Hippocampal formation (tissue), 2 donors: Measurements from ENCODE around the gene MSH6.

Experiments
- DNase-seq, 2 donors: peaks; one replicate each; lab custom pipeline; 2025; lab: John Stamatoyannopoulos, UW

Gene MSH6

GRCh38 chr2:47782671-47783485 lies at the start of gene MSH6:
Gene MSH6, plus strand, starts transcription at chr2:47783145. Its CDS starts 89 bp downstream, at chr2:47783234.
- peak; percentile 87 to 93 for DNase-seq

GRCh38 chr2:47735136-47735869 lies 47.6 kb upstream of the MSH6 start:
- DNase-seq = no peak

- no peak for DNase-seq
Observed at GRCh38 chr2:47735912-47736311, 47.0 kb upstream of the MSH6 start.

- DNase-seq = no peak
Observed at GRCh38 chr2:47737191-47737975, 45.6 kb upstream of the MSH6 start.

- no peak for DNase-seq
Observed at GRCh38 chr2:47738331-47738730, 44.6 kb upstream of the MSH6 start.

- no peak for DNase-seq
Observed at GRCh38 chr2:47741101-47741500, 41.8 kb upstream of the MSH6 start.

GRCh38 chr2:47741637-47742036 lies 41.3 kb upstream of the MSH6 start:
- no peak for DNase-seq

GRCh38 chr2:47744074-47744473 lies 38.9 kb upstream of the MSH6 start:
- no peak for DNase-seq

- no peak for DNase-seq
Observed at GRCh38 chr2:47747878-47748277, 35.1 kb upstream of the MSH6 start.

- peak in 1 of 2 donors; percentile 43 for DNase-seq
Observed at GRCh38 chr2:47751856-47752414, 31.0 kb upstream of the MSH6 start.

GRCh38 chr2:47767497-47767844 lies 15.5 kb upstream of the MSH6 start:
- no peak for DNase-seq

GRCh38 chr2:47767880-47768609 lies 14.9 kb upstream of the MSH6 start:
- DNase-seq = peak; percentile 29 to 65

- no peak for DNase-seq
Observed at GRCh38 chr2:47769318-47769717, 13.6 kb upstream of the MSH6 start.

- peak; percentile 65 to 82 for DNase-seq
Observed at GRCh38 chr2:47771211-47771610, 11.7 kb upstream of the MSH6 start.

- DNase-seq = no peak
Observed at GRCh38 chr2:47772343-47772742, 10.6 kb upstream of the MSH6 start.

- no peak for DNase-seq
Observed at GRCh38 chr2:47774567-47774966, 8.4 kb upstream of the MSH6 start.

- no peak for DNase-seq
Observed at GRCh38 chr2:47777277-47777937, 5.5 kb upstream of the MSH6 start.

- no peak for DNase-seq
Observed at GRCh38 chr2:47778698-47779425, 4.1 kb upstream of the MSH6 start.

GRCh38 chr2:47779426-47779790 lies 3.5 kb upstream of the MSH6 start:
- DNase-seq = no peak

GRCh38 chr2:47782381-47782670 lies 619 bp upstream of the MSH6 start:
- peak in 1 of 2 donors; percentile 57 for DNase-seq
